ENCODE results near the gene AFF3. TPM values are rescaled to one million over a fixed set of nuclear protein-coding genes. Genes with fewer than 3 reads are reported as not detected.

Gene AFF3
- total RNA-seq, 1 donor from 2014 or later, result 12.2 TPM

- no peaks in the 10 kb centered on the region for H3K36me3 Mint-ChIP-seq (ENCODE audit: low read depth, unreplicated experiment)
- no peak for DNase-seq (ENCODE audit: low spot score)
- H3K27ac Mint-ChIP-seq (ENCODE audit: unreplicated experiment), result no peak overlapping the region
- no peaks in the 10 kb centered on the region for H3K9me3 Mint-ChIP-seq (ENCODE audit: unreplicated experiment)
- H3K4me1 Mint-ChIP-seq (ENCODE audit: unreplicated experiment), result no peaks in the 10 kb centered on the region
- no peak for TF ChIP-seq CTCF (IDR thresholded peaks at IDR 0.05; ENCODE audit: unreplicated experiment)
- H3K27me3 Mint-ChIP-seq (ENCODE audit: unreplicated experiment), result peaks cover 2% of the 10 kb centered on the region
- no peak overlapping the region for H3K4me3 Mint-ChIP-seq (ENCODE audit: unreplicated experiment)
Observed at GRCh38 chr2:99677814-99678213, 464.6 kb downstream of the AFF3 start.

- Mint-ChIP-seq H3K9me3 (ENCODE audit: unreplicated experiment) (no peaks in the 10 kb centered on the region), H3K4me1 (ENCODE audit: unreplicated experiment) (no peaks in the 10 kb centered on the region)
Observed at GRCh38 chr2:99675130-99675661, 467.2 kb downstream of the AFF3 start.

GRCh38 chr2:99674090-99674489 lies 468.3 kb downstream of the AFF3 start:
- H3K4me3 Mint-ChIP-seq (ENCODE audit: unreplicated experiment), result no peak overlapping the region
- peaks cover 3% of the 10 kb centered on the region for H3K36me3 Mint-ChIP-seq (ENCODE audit: low read depth, unreplicated experiment)
- no peak for TF ChIP-seq CTCF (IDR thresholded peaks at IDR 0.05; ENCODE audit: unreplicated experiment)
- peaks cover 2% of the 10 kb centered on the region for H3K27me3 Mint-ChIP-seq (ENCODE audit: unreplicated experiment)
- H3K9me3 Mint-ChIP-seq (ENCODE audit: unreplicated experiment), result peaks cover 3% of the 10 kb centered on the region
- DNase-seq (ENCODE audit: low spot score), result no peak
- no peak overlapping the region for H3K27ac Mint-ChIP-seq (ENCODE audit: unreplicated experiment)
- no peaks in the 10 kb centered on the region for H3K4me1 Mint-ChIP-seq (ENCODE audit: unreplicated experiment)

More at GRCh38 chr2:99675130-99675661, 467.2 kb downstream of the AFF3 start:
- TF ChIP-seq CTCF (IDR thresholded peaks at IDR 0.05; ENCODE audit: unreplicated experiment), result no peak
- peaks cover 2% of the 10 kb centered on the region for H3K27me3 Mint-ChIP-seq (ENCODE audit: unreplicated experiment)
- H3K27ac Mint-ChIP-seq (ENCODE audit: unreplicated experiment), result no peak overlapping the region
- H3K36me3 Mint-ChIP-seq (ENCODE audit: low read depth, unreplicated experiment), result no peaks in the 10 kb centered on the region
- no peak for DNase-seq (ENCODE audit: low spot score)
- H3K4me3 Mint-ChIP-seq (ENCODE audit: unreplicated experiment), result no peak overlapping the region

GRCh38 chr2:99672766-99673350 lies 469.5 kb downstream of the AFF3 start:
- peaks cover 4% of the 10 kb centered on the region for H3K9me3 Mint-ChIP-seq (ENCODE audit: unreplicated experiment)
- no peak overlapping the region for H3K27ac Mint-ChIP-seq (ENCODE audit: unreplicated experiment)
- H3K36me3 Mint-ChIP-seq (ENCODE audit: low read depth, unreplicated experiment), result peaks cover 4% of the 10 kb centered on the region
- DNase-seq (ENCODE audit: low spot score), result no peak
- no peaks in the 10 kb centered on the region for H3K4me1 Mint-ChIP-seq (ENCODE audit: unreplicated experiment)
- no peak for TF ChIP-seq CTCF (IDR thresholded peaks at IDR 0.05; ENCODE audit: unreplicated experiment)
- H3K4me3 Mint-ChIP-seq (ENCODE audit: unreplicated experiment), result no peak overlapping the region
- H3K27me3 Mint-ChIP-seq (ENCODE audit: unreplicated experiment), result peaks cover 2% of the 10 kb centered on the region
